Superior temporal gyrus (tissue), 1 donor: ENCODE data around the gene IKBKG.
"Not testable (repeated sequence)": the region's sequence is repeated elsewhere in the genome, so short reads cannot be mapped to it uniquely, and the experiment has no call there.

Source experiments
- DNase-seq: peaks from one replicate; pipeline ENCODE4 v3.0.0-alpha.2; 2016; ENCODE audit errors: extremely low spot score

Gene IKBKG

DNA sequence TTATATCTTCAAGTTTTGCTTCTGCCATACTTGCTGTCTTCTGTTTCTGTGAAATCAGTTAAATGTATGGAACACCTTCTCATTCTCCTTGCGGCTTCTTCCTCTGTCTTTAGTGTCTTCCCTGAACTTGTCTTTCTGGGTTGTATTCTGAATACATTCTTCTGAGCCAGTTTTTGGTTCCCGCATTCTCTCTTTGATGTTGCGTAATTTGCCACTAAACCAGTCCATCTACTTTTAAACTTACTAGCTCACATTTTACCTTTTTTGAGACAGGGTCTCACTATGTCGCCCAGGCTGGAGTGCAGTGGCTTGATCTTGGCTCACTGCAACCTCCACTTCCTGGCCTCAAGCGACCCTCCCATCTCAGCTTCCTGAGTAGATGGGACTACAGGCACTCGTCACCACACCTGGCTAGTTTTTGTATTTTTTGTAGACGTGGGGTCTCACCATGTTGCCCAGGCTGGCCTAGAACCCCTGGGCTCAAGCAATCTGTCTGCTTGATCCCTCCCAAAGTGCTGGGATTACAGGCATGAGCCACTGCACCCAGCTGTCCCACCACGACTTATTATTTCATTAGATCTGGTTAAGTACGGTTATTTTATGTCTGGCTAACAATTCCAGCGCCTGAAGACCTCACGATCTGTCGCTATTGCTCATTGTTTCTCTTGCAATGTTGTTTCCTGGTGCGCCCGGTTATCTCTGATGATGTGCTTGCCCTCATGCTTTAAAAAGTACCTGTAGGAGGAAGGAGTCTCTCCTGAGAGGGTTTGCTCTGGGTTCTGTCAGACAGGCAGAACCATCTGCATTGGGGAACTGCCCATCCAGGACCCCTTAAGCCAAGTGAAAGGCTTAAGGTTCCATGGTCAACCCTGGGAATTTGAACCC lies 21.6 kb upstream of the IKBKG start:
- no peak for DNase-seq

GRCh38 chrX:154526901-154527675 lies 20.3 kb upstream of the IKBKG start:
- peak; percentile 81 for DNase-seq

GRCh38 chrX:154529206-154529612 lies 18.2 kb upstream of the IKBKG start:
- DNase-seq = no peak

DNA sequence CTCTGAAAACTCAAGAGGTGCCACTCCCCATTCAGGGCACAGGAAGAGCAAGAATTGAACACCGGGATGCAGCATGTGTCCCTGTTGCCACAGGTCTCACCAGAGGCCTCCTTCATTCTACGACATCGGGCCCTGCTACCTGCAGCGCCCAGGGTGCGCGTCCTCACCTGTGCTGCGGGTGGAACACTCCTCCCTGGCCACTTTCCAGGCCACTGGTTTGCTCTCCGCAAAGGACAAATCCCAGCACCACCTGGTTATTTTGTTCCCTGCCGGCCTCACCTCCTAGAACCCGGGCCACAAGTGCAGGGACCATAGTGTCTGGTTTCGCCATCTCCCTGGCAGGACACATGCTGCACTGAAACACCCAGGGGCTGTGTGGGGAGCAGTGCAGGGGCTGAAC lies 17.1 kb upstream of the IKBKG start:
- no peak for DNase-seq

GRCh38 chrX:154531626-154532025 lies 15.8 kb upstream of the IKBKG start:
- DNase-seq = no peak

DNA sequence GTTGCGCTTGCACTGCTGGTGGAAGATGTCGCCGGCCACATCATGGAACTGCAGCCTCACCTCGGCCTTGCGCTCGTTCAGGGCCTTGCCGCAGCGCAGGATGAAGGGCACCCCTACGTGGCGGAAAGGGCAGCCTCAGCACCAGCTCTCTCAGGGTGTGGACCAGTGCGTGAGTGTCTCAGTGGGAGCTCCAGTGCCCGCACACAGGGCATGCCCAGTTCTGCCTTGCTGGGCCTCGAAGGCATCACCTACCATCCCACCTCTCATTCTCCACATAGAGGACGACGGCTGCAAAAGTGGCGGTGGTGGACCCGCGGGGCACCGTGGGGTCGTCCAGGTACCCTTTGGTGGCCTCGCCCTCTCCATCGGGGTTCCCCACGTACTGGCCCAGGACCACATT lies 14.7 kb upstream of the IKBKG start:
- DNase-seq = no peak

DNA sequence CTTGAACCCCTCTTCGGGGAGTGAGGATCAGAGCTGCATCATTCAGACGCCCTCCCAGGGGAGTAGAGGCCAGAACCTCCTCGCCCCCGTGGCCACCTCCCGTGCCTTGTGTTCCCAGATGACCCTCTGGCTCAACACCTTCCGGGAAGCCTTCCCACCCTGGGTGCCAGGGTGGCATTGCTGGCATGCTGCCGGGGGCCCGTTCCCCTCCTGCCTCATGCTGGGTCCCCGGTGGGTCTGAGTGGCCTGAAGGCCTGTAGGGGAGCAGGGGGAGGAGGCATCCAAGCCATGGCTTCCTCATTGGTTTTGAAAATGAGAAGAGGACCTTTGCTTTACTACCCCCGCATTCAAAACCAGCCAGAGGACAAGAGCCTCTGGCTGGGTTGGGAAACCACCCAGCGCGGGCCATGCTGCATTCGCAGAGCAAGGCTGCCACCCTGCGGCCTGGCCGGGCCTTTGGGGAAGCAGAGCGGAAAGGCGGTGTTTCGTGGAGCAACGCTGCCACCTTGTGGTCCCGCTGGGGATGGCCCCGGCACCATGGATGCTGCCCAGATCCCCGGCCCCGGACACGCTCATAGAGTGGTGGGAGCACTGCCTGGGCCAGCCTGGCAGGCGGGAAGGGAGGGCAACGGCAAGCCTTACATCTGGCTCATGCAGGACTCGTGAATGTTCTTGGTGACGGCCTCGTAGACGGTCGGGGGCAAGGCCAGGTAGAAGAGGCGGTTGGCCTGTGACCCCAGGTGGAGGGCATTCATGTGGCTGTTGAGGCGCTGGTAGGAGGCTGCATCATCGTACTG lies 12.7 kb upstream of the IKBKG start:
- DNase-seq = peak; percentile 81

GRCh38 chrX:154535892-154536291 lies 11.5 kb upstream of the IKBKG start:
- no peak for DNase-seq

DNA sequence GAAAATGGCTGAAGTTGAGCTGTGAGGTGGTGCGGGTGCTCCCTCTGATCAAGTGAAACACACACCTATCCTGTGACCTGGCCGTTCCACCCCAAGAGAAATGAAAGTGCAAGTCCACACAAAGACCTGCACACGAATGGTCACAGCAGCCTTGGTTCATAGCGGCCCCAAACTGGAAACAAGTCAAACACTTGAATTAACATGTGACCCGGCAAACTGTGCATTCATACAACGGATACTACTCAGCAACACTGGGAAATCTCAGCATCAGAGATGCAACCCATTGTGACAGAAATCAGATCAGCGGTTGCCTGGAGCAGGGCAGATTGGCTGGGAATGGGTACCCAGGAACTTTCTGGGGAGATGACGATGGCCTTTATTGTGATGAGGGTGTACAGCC lies 8.3 kb upstream of the IKBKG start:
- peak; percentile 34 for DNase-seq

GRCh38 chrX:154540365-154540764 lies 7.1 kb upstream of the IKBKG start:
- DNase-seq = not testable (repeated sequence)

DNA sequence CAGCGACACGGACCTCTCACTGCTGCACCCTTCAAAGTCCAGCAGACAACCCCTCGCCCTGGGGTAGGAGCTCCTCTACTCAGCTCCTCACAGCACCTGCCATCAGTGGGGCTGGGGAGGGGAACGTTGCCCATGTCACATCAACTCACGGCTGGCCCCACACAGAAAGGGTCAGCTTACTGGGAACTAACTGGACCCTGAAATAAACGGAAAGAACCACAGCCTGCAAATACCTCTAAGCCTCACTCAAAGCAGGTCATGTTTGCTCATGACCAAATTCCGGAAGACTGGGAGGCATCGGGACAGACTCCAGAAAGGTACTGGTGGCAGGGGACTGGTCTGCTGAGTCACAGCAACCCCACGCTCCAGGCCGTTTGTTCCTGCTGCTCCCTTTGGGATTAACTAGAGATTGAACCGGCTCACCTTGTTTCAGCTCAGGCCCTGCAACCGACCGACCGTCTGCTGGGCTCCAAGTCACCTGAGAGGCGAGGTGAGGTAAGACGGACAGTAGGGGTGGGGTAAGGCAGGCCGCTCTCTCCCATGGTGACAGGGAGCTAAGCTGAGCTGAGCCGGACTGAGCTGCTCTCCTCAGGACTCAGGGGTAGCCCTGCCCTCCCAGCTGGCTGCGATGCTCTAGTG lies 6.4 kb upstream of the IKBKG start:
- DNase-seq = no peak

DNA sequence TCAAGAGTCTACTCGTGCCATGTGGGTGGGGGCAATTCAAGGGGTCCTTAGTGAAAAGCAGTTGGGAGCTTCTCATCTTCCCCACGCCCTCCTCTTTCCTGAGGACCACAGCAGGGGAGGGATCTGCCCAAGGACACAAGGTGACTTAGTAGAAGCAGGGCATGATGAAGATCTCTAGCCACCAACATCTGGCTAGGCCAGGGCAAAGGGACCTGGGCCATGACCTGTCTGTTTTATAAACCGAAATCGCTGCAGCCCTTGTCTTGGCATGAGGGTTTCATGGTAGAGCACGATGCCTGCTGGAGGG lies 5.9 kb upstream of the IKBKG start:
- DNase-seq = no peak

DNA sequence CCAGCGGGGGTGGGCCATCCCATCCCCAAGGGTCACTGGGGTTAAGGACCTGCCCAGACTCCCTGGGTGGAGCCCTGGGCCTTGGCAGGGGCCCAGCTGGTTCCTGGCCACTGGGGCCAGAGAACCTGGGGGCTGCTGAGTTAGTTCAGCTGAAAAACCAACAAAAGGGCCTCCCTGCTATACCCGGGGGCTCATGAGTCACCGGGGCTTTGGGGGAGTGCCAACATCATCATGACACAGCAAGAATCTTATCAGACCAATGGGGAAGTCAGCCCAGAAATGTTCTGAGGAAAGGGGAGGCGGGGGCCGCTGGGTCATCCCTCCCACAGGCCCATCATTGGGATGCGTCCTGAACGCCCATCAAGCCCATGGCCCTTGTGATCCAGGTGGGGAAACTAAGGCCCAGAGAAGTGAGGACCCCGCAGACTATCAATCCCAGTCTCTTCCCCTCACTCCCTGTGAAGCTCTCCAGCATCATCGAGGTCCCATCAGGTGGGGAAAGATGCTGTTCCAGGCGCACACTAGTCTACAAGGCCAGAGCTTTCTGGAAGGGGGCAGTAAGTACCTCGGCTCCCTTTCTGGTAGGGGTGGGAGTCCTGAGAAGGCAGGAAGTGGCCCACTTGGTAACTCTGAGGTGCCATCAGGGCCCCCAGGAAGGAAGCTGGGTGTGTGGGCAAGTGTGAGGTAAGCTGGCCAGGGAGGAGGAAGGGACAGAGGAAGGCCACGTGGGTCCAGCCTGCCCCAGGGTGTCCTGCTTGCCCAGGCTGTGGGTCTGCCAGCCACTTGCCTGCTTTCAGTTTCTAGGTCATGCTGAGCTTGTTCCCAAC lies 5.3 kb upstream of the IKBKG start:
- no peak for DNase-seq

GRCh38 chrX:154542723-154543424 lies 4.5 kb upstream of the IKBKG start:
- no peak for DNase-seq

GRCh38 chrX:154545673-154546274 lies 1.6 kb upstream of the IKBKG start:
- no peak for DNase-seq

DNA sequence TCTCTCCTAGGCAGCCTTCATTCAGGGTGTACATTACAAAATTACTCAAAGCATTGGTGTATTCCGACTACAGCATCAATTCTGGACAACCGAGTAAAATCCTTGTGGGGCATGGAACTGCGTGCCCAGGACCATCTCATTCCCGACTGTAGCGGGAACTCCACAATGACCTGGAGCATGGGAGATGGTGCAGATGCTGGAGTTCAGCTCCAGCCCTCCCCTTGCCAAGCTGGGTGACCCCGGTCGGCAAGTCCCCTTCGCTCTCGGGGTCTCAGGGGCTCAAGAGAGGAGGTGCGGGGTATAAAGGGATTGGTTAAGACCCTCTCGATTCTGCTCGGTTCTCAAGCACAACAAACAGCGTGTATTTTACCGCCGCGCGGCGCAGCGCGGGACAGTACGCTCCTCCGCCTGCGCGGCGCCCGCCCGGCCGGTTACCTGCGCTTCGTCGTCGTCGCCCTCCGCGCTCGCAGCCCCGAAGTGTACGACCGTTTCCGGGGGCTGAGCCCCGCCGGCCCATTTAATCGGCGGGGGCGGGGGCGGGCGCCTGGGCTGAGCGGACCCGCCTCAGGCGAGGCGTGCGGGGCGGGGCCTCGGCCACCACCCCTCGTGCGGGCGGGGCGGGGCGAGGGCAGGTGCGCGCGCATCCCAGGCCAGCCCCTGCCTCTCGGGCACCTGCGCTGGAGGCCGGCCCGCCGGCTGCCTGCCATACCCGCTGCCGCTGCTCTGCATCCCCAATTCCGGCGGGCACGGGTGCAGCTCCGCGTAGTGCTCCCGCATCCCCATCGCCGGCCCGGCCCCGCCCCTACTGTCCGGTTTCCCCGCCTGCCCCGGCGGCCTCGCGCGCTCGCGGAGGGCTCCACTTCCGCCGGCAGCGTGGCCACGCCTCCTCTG lies 821 bp upstream of the IKBKG start, which contains the start of gene G6PD:
TSS of gene G6PD (minus strand) at position 493 of the 891 bp plus-strand sequence. CDS start 691 bp downstream, outside the sequence.
- no peak for DNase-seq

DNA sequence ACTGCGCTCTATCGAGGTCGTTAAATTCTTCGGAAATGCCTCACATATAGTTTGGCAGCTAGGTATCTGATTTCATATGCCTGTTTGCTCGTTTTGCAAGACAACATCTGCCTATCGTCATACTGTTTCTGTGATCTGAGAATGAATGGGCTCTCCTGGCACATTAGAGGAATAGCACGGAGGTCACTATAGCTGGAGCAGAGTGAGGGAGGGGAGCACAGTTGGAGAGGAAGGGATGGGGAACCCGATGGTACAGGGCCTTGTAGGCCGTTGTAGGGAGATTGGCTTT lies 552 bp downstream of the IKBKG start:
- DNase-seq = no peak

GRCh38 chrX:154549766-154550165 lies 2.3 kb downstream of the IKBKG start:
- no peak for DNase-seq
